Measurements from ENCODE around the gene PANK4.

DNA sequence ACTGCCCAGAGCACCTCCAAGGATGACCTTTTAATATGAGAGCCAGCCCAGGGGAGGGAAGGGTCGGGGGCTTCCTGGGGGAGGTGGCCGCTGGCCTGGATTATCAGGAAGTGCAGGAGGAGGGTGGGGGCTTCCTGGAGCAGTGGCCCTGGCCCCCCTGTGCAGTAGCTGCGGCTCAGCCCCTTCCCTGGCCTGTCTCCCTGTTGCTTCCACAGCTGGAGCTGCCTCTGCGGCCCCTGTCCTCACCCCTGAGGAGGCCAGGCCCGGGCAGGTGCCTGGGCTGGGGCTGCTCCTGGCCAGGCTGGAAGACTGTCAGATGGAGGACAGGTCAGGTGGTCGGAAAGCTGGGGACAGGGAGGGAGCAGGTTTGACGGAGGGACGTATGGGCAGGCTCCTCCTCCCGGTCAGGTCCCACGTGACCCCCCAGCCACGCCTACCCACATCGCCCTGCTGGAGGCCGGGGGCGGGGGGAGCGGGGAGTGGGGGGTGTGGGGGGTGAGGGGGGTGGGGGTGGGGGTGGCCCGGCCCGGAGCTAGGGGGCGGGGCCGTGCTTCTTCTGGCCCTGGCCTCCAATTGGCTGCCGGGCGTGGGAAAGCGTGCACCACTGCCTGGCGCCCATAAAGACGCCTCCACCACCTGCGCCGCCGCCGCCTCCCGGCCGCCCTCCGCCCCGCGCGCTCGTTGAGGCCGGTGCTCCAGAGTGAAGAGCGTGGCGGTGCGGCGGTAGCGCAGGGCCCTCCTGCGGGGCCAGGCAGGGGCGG lies 19.5 kb upstream of the PANK4 start:
- TF ChIP-seq POLR2A (IDR thresholded peaks at IDR 0.05): no peak
- TF ChIP-seq, protein P1, sequence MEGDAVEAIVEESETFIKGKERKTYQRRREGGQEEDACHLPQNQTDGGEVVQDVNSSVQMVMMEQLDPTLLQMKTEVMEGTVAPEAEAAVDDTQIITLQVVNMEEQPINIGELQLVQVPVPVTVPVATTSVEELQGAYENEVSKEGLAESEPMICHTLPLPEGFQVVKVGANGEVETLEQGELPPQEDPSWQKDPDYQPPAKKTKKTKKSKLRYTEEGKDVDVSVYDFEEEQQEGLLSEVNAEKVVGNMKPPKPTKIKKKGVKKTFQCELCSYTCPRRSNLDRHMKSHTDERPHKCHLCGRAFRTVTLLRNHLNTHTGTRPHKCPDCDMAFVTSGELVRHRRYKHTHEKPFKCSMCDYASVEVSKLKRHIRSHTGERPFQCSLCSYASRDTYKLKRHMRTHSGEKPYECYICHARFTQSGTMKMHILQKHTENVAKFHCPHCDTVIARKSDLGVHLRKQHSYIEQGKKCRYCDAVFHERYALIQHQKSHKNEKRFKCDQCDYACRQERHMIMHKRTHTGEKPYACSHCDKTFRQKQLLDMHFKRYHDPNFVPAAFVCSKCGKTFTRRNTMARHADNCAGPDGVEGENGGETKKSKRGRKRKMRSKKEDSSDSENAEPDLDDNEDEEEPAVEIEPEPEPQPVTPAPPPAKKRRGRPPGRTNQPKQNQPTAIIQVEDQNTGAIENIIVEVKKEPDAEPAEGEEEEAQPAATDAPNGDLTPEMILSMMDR (IDR thresholded peaks at IDR 0.05): no peak

Measured in testis (tissue), 2 donors.